GM12875 (cell line): ENCODE measurements around the gene CDC42BPB.
"Not testable (repeated sequence)": the region's sequence is repeated elsewhere in the genome, so short reads cannot be mapped to it uniquely, and the experiment has no call there.

Experiments
- H3K4me3 ChIP-seq: one replicate; pipeline ENCODE4 v1.5.1; 2011; ENCODE audit warnings: low read depth, low read length, control low read depth
- CTCF ChIP-seq: IDR thresholded peaks from 2 replicates; pipeline ENCODE4 v1.5.1; 2011; ENCODE audit warnings: low read depth, mild to moderate bottlenecking, control low read depth, inconsistent platforms, low read length, moderate library complexity, borderline replicate concordance; ENCODE audit not compliant: insufficient read depth

CDC42BPB gene

GRCh38 chr14:103055695-103056094 lies 1.7 kb downstream of the CDC42BPB start:
- TF ChIP-seq CTCF = no peak

GRCh38 chr14:103052407-103052806 lies 4.9 kb downstream of the CDC42BPB start:
- no peak for TF ChIP-seq CTCF
- H3K4me3 ChIP-seq = no peak overlapping the region

More at GRCh38 chr14:103055695-103056094, 1.7 kb downstream of the CDC42BPB start:
- no peak overlapping the region for H3K4me3 ChIP-seq

GRCh38 chr14:103050935-103051334 lies 6.4 kb downstream of the CDC42BPB start:
- no peak for TF ChIP-seq CTCF
- no peak overlapping the region for H3K4me3 ChIP-seq

GRCh38 chr14:103047453-103047852 lies 9.9 kb downstream of the CDC42BPB start:
- not testable (repeated sequence) for H3K4me3 ChIP-seq

GRCh38 chr14:103045371-103045869 lies 11.9 kb downstream of the CDC42BPB start:
- no peak for TF ChIP-seq CTCF
- H3K4me3 ChIP-seq = peak overlapping the region; percentile 17

GRCh38 chr14:103043257-103044015 lies 13.9 kb downstream of the CDC42BPB start:
- TF ChIP-seq CTCF = no peak
- H3K4me3 ChIP-seq = no peak overlapping the region

- no peak overlapping the region for H3K4me3 ChIP-seq
- TF ChIP-seq CTCF = no peak
Observed at GRCh38 chr14:103041464-103041863, 15.9 kb downstream of the CDC42BPB start.
